ENCODE measurements around the gene EPHA4. TPM values are rescaled to one million over a fixed set of nuclear protein-coding genes. Genes with fewer than 3 reads are reported as not detected.

Gene EPHA4
- polyA plus RNA-seq, 1 of the 3 experiments (the other 2 are of a cell fraction): 0.90 TPM

DNA sequence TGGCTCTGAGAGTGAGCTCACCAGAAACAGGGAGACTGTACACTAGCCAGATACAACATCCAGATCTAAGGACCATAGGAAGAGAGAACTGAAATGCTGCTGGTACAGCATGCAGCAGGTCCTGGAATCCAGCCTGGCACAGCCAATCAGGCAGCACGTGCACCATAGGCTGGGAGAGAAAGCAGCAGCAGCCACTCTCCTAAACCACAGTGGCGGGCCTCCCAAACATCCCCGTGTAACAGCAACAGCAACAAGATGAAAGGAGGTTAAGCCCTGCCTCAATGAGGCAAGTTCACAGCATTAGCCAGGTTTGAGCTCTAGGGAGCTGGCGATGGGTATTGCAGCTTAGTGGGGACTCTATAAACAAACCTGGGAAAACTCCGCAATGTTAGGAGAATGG, 192.0 kb downstream of the EPHA4 start:
- no peak for TF ChIP-seq NRF1 (IDR thresholded peaks at IDR 0.05; ENCODE audit: low read depth, low read length)
- no peak for TF ChIP-seq FOXJ3 (CRISPR knock-in tag; IDR thresholded peaks at IDR 0.05)
- TF ChIP-seq, protein P1, sequence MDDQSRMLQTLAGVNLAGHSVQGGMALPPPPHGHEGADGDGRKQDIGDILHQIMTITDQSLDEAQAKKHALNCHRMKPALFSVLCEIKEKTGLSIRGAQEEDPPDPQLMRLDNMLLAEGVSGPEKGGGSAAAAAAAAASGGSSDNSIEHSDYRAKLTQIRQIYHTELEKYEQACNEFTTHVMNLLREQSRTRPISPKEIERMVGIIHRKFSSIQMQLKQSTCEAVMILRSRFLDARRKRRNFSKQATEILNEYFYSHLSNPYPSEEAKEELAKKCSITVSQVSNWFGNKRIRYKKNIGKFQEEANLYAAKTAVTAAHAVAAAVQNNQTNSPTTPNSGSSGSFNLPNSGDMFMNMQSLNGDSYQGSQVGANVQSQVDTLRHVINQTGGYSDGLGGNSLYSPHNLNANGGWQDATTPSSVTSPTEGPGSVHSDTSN (IDR thresholded peaks at IDR 0.05): no peak
- no peak for TF ChIP-seq RAD21 (IDR thresholded peaks at IDR 0.05; ENCODE audit: low read length)
- no peak for TF ChIP-seq GABPA (IDR thresholded peaks at IDR 0.05; ENCODE audit: low read depth)
- no peak for TF ChIP-seq NFIC (IDR thresholded peaks at IDR 0.05; ENCODE audit: borderline replicate concordance)
- no peak for TF ChIP-seq MXI1 (IDR thresholded peaks at IDR 0.05; ENCODE audit: low read depth, low read length)
- TF ChIP-seq ELF1 (IDR thresholded peaks at IDR 0.05): no peak
- no peak for TF ChIP-seq TEAD4 (IDR thresholded peaks at IDR 0.05; ENCODE audit: borderline replicate concordance, insufficient read depth)
- no peak for TF ChIP-seq CHD2 (IDR thresholded peaks at IDR 0.05; ENCODE audit: low read length, partially characterized antibody)
- TF ChIP-seq, protein P2, sequence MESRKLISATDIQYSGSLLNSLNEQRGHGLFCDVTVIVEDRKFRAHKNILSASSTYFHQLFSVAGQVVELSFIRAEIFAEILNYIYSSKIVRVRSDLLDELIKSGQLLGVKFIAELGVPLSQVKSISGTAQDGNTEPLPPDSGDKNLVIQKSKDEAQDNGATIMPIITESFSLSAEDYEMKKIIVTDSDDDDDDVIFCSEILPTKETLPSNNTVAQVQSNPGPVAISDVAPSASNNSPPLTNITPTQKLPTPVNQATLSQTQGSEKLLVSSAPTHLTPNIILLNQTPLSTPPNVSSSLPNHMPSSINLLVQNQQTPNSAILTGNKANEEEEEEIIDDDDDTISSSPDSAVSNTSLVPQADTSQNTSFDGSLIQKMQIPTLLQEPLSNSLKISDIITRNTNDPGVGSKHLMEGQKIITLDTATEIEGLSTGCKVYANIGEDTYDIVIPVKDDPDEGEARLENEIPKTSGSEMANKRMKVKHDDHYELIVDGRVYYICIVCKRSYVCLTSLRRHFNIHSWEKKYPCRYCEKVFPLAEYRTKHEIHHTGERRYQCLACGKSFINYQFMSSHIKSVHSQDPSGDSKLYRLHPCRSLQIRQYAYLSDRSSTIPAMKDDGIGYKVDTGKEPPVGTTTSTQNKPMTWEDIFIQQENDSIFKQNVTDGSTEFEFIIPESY (IDR thresholded peaks at IDR 0.05; ENCODE audit: borderline replicate concordance, low read depth): no peak
- no peak overlapping the region for H3K4me3 ChIP-seq (ENCODE audit: low read depth in 2 of 2, low read length in 1 of 2)
- H3K36me3 ChIP-seq (replicated peaks in 1 of 2; ENCODE audit: control insufficient read depth in 1 of 2, insufficient read depth in 2 of 2, low read length in 1 of 2): no peaks in the 10 kb centered on the region
- H3K79me2 ChIP-seq (ENCODE audit: insufficient read depth): no peaks in the 10 kb centered on the region
- H3K9ac ChIP-seq: no peak overlapping the region
- 26% methylated on average over 5 of the region's 5 CpGs for WGBS (ENCODE audit: low lambda C conversion rate)
- H4K20me1 ChIP-seq (ENCODE audit: insufficient read depth): no peaks in the 10 kb centered on the region
- no peaks in the 10 kb centered on the region for H3K27me3 ChIP-seq (ENCODE audit: insufficient read depth)
- no peak overlapping the region for H2AFZ ChIP-seq (ENCODE audit: low read depth)
- CTCF ChIA-PET: no interaction called here
- H3K27ac ChIP-seq (ENCODE audit: low read depth in 2 of 2, low read length in 1 of 2): no peak overlapping the region
- H3K9me3 ChIP-seq: no peaks in the 10 kb centered on the region
- H3K4me2 ChIP-seq: no peak overlapping the region
- H3K9me2 ChIP-seq: no peaks in the 10 kb centered on the region
- H3F3A ChIP-seq (replicated peaks; ENCODE audit: insufficient read depth): no peaks in the 10 kb centered on the region
- no peak for DNase-seq
- no peaks in the 10 kb centered on the region for H3K4me1 ChIP-seq (ENCODE audit: control insufficient read depth in 1 of 2, insufficient read depth in 2 of 2, low read depth in 1 of 2, low read length in 1 of 2)
- POLR2A ChIA-PET: no interaction called here

DNA sequence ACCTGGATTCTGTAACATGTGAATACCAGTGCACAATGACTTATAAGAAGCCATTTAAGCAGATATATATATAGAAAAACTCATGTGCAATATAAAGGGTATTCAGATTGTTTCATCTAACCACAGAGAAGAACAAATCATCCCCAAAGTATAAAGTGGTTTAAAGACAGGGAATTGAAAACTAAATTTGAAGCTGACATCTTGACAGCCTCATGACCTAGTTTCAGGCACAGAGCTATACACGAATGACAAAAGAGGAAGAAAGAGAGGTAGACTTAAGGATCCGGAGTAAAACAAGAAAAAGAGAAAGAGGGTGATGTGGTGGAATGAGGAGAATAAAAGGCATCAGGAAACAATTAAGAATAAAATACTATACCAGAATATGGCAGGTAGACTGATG, 194.5 kb downstream of the EPHA4 start:
- H3K4me3 ChIP-seq (ENCODE audit: low read depth in 2 of 2, low read length in 1 of 2): no peak overlapping the region
- CTCF ChIA-PET: no interaction called here
- H3K9me2 ChIP-seq: no peaks in the 10 kb centered on the region
- no peak overlapping the region for H3K4me2 ChIP-seq
- no peaks in the 10 kb centered on the region for H3K4me1 ChIP-seq (ENCODE audit: control insufficient read depth in 1 of 2, insufficient read depth in 2 of 2, low read depth in 1 of 2, low read length in 1 of 2)
- DNase-seq: no peak
- no peak overlapping the region for H3K27ac ChIP-seq (ENCODE audit: low read depth in 2 of 2, low read length in 1 of 2)
- TF ChIP-seq, protein P3, sequence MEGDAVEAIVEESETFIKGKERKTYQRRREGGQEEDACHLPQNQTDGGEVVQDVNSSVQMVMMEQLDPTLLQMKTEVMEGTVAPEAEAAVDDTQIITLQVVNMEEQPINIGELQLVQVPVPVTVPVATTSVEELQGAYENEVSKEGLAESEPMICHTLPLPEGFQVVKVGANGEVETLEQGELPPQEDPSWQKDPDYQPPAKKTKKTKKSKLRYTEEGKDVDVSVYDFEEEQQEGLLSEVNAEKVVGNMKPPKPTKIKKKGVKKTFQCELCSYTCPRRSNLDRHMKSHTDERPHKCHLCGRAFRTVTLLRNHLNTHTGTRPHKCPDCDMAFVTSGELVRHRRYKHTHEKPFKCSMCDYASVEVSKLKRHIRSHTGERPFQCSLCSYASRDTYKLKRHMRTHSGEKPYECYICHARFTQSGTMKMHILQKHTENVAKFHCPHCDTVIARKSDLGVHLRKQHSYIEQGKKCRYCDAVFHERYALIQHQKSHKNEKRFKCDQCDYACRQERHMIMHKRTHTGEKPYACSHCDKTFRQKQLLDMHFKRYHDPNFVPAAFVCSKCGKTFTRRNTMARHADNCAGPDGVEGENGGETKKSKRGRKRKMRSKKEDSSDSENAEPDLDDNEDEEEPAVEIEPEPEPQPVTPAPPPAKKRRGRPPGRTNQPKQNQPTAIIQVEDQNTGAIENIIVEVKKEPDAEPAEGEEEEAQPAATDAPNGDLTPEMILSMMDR (IDR thresholded peaks at IDR 0.05): no peak
- TF ChIP-seq RAD21 (IDR thresholded peaks at IDR 0.05; ENCODE audit: low read length) (no peak), EZH2phosphoT487 (IDR thresholded peaks at IDR 0.05; ENCODE audit: borderline replicate concordance, low read depth) (no peak), YY1 (IDR thresholded peaks at IDR 0.05; ENCODE audit: low read depth) (no peak), CHD2 (IDR thresholded peaks at IDR 0.05; ENCODE audit: low read length, partially characterized antibody) (no peak), NFIC (IDR thresholded peaks at IDR 0.05; ENCODE audit: borderline replicate concordance) (no peak), RXRA (IDR thresholded peaks at IDR 0.05; ENCODE audit: borderline replicate concordance, low read depth) (no peak), JUND (IDR thresholded peaks at IDR 0.05) (no peak), GATA2 (CRISPR knock-in tag; IDR thresholded peaks at IDR 0.05) (no peak)
- POLR2A ChIA-PET: no interaction called here
- no peak overlapping the region for H2AFZ ChIP-seq (ENCODE audit: low read depth)
- no peaks in the 10 kb centered on the region for H3F3A ChIP-seq (replicated peaks; ENCODE audit: insufficient read depth)
- no peaks in the 10 kb centered on the region for H4K20me1 ChIP-seq (ENCODE audit: insufficient read depth)
- WGBS (ENCODE audit: low lambda C conversion rate): 7% methylated on average over 2 of the region's 2 CpGs
- no peaks in the 10 kb centered on the region for H3K27me3 ChIP-seq (ENCODE audit: insufficient read depth)
- H3K79me2 ChIP-seq (ENCODE audit: insufficient read depth): no peaks in the 10 kb centered on the region
- H3K36me3 ChIP-seq (replicated peaks in 1 of 2; ENCODE audit: control insufficient read depth in 1 of 2, insufficient read depth in 2 of 2, low read length in 1 of 2): no peaks in the 10 kb centered on the region
- no peaks in the 10 kb centered on the region for H3K9me3 ChIP-seq
- H3K9ac ChIP-seq: no peak overlapping the region
